ENCODE measurements around the gene SLC4A1.

The SLC4A1 gene

DNA sequence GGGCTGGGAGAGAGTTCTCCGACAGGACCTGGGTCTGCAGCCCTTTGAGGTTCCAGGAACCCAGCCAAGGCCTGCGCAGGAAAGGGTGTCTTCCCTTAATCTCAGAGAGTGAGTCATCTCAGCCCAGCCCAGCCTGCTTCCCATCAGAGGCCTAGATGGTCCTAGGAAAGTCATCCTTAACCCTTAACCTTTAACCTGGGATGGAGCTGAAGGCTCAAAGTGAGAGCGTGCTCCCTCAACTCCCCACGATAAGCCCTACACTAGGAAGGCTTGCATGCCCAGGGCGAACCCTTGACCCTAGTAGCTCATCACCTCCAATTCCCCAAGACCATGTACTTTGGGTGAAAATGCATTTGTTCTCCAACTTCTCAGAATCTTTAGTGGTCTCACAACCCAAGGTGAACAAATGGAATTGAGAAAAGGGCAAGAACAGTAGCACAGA lies 63.5 kb downstream of the SLC4A1 start:
- no peak overlapping the region for H3K4ac ChIP-seq (ENCODE audit: low read length)
- no peak overlapping the region for H3K27ac ChIP-seq (replicated peaks; ENCODE audit: low read length)
- no peak overlapping the region for H3K23ac ChIP-seq (ENCODE audit: low read depth, low read length, poor library complexity)
- peaks cover 19 to 32% of the 10 kb centered on the region in 2 donors for H3K36me3 ChIP-seq (replicated peaks in 1 of 2; ENCODE audit: control insufficient read depth in 2 of 2, insufficient read depth in 2 of 2, low read length in 2 of 2)
- no peak overlapping the region for H2BK120ac ChIP-seq (ENCODE audit: low read depth, low read length)
- no peak overlapping the region for H4K91ac ChIP-seq (ENCODE audit: low read depth, low read length, poor library complexity)
- no peak overlapping the region for H3K4me2 ChIP-seq (ENCODE audit: insufficient read depth, low read length, poor library complexity, severe bottlenecking)
- no peaks in the 10 kb centered on the region for H3K27me3 ChIP-seq (ENCODE audit: control insufficient read depth in 3 of 3, insufficient read depth in 3 of 3, low read depth in 1 of 3, low read length in 3 of 3)
- no peak overlapping the region for H2BK5ac ChIP-seq (ENCODE audit: low read length)
- H3K4me3 ChIP-seq (ENCODE audit: low read length in 2 of 2), result no peak overlapping the region
- no peak for DNase-seq (ENCODE audit: low spot score)
- no peak overlapping the region for H4K8ac ChIP-seq (ENCODE audit: low read depth, low read length)
- WGBS, 2 donors (ENCODE audit: extremely low coverage in 2 of 2, insufficient read length in 2 of 2, insufficient replicate concordance in 1 of 2), result no CpG with 5 or more reads among the region's 5 CpGs
- H3K4me1 ChIP-seq (ENCODE audit: control insufficient read depth in 2 of 2, insufficient read depth in 1 of 2, low read depth in 1 of 2, low read length in 2 of 2), result peaks cover 2 to 4% of the 10 kb centered on the region in 2 donors
- peaks cover 2% of the 10 kb centered on the region for H3K79me1 ChIP-seq (ENCODE audit: low read depth, low read length)
- H2AFZ ChIP-seq (ENCODE audit: low read length), result no peak overlapping the region
- no peak overlapping the region for H3K14ac ChIP-seq (ENCODE audit: low read length)
- H2BK12ac ChIP-seq (ENCODE audit: low read length), result no peak overlapping the region
- H2BK15ac ChIP-seq (ENCODE audit: low read length), result no peak overlapping the region
- no peak overlapping the region for H3K9ac ChIP-seq (ENCODE audit: low read depth, low read length, poor library complexity)
- no peak overlapping the region for H3K18ac ChIP-seq (ENCODE audit: low read length)
- peaks cover 0 to 1% of the 10 kb centered on the region in 2 donors for H3K9me3 ChIP-seq (replicated peaks in 1 of 2; ENCODE audit: control insufficient read depth in 2 of 2, insufficient read depth in 1 of 2, low read depth in 1 of 2, low read length in 2 of 2)
- no peak overlapping the region for H2AK5ac ChIP-seq (ENCODE audit: low read depth, low read length)

DNA sequence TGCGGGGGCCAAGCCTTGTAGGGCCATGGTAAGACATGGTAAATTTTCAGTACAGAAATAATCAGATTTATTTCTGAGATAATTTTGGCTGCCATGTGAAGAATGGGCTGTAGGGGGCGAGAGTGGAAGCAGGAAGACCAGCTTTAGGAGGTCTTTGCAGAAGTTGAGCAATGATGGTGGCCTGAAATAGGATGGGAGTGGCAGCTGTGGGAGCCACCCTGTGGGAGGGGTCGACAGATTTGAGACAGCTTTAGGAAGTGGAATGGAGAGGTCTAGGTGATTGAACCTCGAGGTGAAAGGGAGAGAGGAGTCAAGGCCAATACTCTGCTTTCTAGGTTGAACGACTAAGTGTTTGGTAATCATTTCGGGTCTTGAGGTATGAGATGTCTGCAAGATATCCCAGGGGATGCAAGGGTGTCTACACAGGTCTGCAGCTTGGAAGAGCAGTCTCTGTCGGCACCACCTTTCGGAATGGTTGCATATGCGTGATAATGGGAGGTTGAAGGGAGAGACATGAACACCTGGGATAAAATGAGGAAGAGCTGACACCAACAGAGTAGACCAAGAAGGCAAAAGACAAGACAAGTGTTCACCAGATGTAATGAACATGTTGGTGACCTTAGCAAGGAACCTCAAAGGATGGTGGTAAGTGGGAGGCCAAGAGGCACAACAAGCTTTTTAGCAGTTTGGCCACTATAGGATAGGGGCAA lies 64.0 kb downstream of the SLC4A1 start:
- Histone ChIP-seq H3K36me3 (replicated peaks in 1 of 2; ENCODE audit: control insufficient read depth in 2 of 2, insufficient read depth in 2 of 2, low read length in 2 of 2) (peaks cover 13 to 26% of the 10 kb centered on the region in 2 donors), H3K9me3 (replicated peaks in 1 of 2; ENCODE audit: control insufficient read depth in 2 of 2, insufficient read depth in 1 of 2, low read depth in 1 of 2, low read length in 2 of 2) (peaks cover 0 to 1% of the 10 kb centered on the region in 2 donors), H2BK5ac (ENCODE audit: low read length) (no peak overlapping the region), H2BK12ac (ENCODE audit: low read length) (no peak overlapping the region), H2BK15ac (ENCODE audit: low read length) (no peak overlapping the region), H2AFZ (ENCODE audit: low read length) (no peak overlapping the region), H3K27me3 (ENCODE audit: control insufficient read depth in 3 of 3, insufficient read depth in 3 of 3, low read depth in 1 of 3, low read length in 3 of 3) (no peaks in the 10 kb centered on the region), H3K23ac (ENCODE audit: low read depth, low read length, poor library complexity) (no peak overlapping the region), H4K8ac (ENCODE audit: low read depth, low read length) (no peak overlapping the region), H3K14ac (ENCODE audit: low read length) (no peak overlapping the region), H3K79me1 (ENCODE audit: low read depth, low read length) (peaks cover 2% of the 10 kb centered on the region), H3K4me1 (ENCODE audit: control insufficient read depth in 2 of 2, insufficient read depth in 1 of 2, low read depth in 1 of 2, low read length in 2 of 2) (peaks cover 2 to 4% of the 10 kb centered on the region in 2 donors), H3K18ac (ENCODE audit: low read length) (no peak overlapping the region), H3K4ac (ENCODE audit: low read length) (no peak overlapping the region), H2BK120ac (ENCODE audit: low read depth, low read length) (no peak overlapping the region), H3K4me2 (ENCODE audit: insufficient read depth, low read length, poor library complexity, severe bottlenecking) (no peak overlapping the region), H2AK5ac (ENCODE audit: low read depth, low read length) (no peak overlapping the region), H3K27ac (replicated peaks; ENCODE audit: low read length) (no peak overlapping the region), H4K91ac (ENCODE audit: low read depth, low read length, poor library complexity) (no peak overlapping the region), H3K9ac (ENCODE audit: low read depth, low read length, poor library complexity) (no peak overlapping the region), H3K4me3 (ENCODE audit: low read length in 2 of 2) (no peak overlapping the region)
- WGBS, 2 donors (ENCODE audit: extremely low coverage in 2 of 2, insufficient read length in 2 of 2, insufficient replicate concordance in 1 of 2), result no CpG with 5 or more reads among the region's 9 CpGs
- peak; percentile 39 for DNase-seq (ENCODE audit: low spot score)

DNA sequence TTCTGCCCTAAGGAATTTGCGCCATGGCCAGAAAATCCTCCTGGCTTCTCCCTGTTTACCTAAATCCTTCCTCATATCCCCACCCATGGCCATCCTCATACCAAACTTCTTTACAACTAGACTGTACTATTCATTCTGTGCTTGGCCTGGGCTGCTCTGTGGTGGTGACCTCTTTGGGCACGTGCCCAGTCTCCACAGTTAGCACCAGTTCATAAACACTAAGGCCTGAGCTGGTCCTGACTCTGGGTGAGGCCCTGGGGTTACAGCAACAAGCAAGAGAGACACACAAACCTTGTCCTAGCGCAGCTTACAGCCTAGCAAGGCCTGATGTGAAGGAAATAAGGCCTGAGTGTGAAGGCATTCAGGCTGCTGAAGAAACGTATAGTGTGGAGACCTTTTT lies 65.2 kb downstream of the SLC4A1 start:
- H3K9ac ChIP-seq (ENCODE audit: low read depth, low read length, poor library complexity), result no peak overlapping the region
- peaks cover 8 to 19% of the 10 kb centered on the region in 2 donors for H3K36me3 ChIP-seq (replicated peaks in 1 of 2; ENCODE audit: control insufficient read depth in 2 of 2, insufficient read depth in 2 of 2, low read length in 2 of 2)
- no peak overlapping the region for H2AK5ac ChIP-seq (ENCODE audit: low read depth, low read length)
- H4K8ac ChIP-seq (ENCODE audit: low read depth, low read length), result no peak overlapping the region
- H3K14ac ChIP-seq (ENCODE audit: low read length), result no peak overlapping the region
- DNase-seq (ENCODE audit: low spot score), result no peak
- H2AFZ ChIP-seq (ENCODE audit: low read length), result peak overlapping the region; percentile 36
- no peak overlapping the region for H3K27ac ChIP-seq (replicated peaks; ENCODE audit: low read length)
- H3K4me3 ChIP-seq (ENCODE audit: low read length in 2 of 2), result no peak overlapping the region
- H4K91ac ChIP-seq (ENCODE audit: low read depth, low read length, poor library complexity), result no peak overlapping the region
- H3K23ac ChIP-seq (ENCODE audit: low read depth, low read length, poor library complexity), result no peak overlapping the region
- no peak overlapping the region for H2BK5ac ChIP-seq (ENCODE audit: low read length)
- H3K79me1 ChIP-seq (ENCODE audit: low read depth, low read length), result peaks cover 10% of the 10 kb centered on the region
- WGBS, 2 donors (ENCODE audit: extremely low coverage in 2 of 2, insufficient read length in 2 of 2, insufficient replicate concordance in 1 of 2), result no CpG with 5 or more reads among the region's 4 CpGs
- peaks cover 11 to 12% of the 10 kb centered on the region in 2 donors for H3K4me1 ChIP-seq (ENCODE audit: control insufficient read depth in 2 of 2, insufficient read depth in 1 of 2, low read depth in 1 of 2, low read length in 2 of 2)
- no peak overlapping the region for H3K4ac ChIP-seq (ENCODE audit: low read length)
- no peaks in the 10 kb centered on the region for H3K27me3 ChIP-seq (ENCODE audit: control insufficient read depth in 3 of 3, insufficient read depth in 3 of 3, low read depth in 1 of 3, low read length in 3 of 3)
- no peak overlapping the region for H2BK15ac ChIP-seq (ENCODE audit: low read length)
- no peaks in the 10 kb centered on the region for H3K9me3 ChIP-seq (replicated peaks in 1 of 2; ENCODE audit: control insufficient read depth in 2 of 2, insufficient read depth in 1 of 2, low read depth in 1 of 2, low read length in 2 of 2)
- H2BK12ac ChIP-seq (ENCODE audit: low read length), result no peak overlapping the region
- H3K18ac ChIP-seq (ENCODE audit: low read length), result no peak overlapping the region
- H2BK120ac ChIP-seq (ENCODE audit: low read depth, low read length), result no peak overlapping the region
- H3K4me2 ChIP-seq (ENCODE audit: insufficient read depth, low read length, poor library complexity, severe bottlenecking), result no peak overlapping the region

DNA sequence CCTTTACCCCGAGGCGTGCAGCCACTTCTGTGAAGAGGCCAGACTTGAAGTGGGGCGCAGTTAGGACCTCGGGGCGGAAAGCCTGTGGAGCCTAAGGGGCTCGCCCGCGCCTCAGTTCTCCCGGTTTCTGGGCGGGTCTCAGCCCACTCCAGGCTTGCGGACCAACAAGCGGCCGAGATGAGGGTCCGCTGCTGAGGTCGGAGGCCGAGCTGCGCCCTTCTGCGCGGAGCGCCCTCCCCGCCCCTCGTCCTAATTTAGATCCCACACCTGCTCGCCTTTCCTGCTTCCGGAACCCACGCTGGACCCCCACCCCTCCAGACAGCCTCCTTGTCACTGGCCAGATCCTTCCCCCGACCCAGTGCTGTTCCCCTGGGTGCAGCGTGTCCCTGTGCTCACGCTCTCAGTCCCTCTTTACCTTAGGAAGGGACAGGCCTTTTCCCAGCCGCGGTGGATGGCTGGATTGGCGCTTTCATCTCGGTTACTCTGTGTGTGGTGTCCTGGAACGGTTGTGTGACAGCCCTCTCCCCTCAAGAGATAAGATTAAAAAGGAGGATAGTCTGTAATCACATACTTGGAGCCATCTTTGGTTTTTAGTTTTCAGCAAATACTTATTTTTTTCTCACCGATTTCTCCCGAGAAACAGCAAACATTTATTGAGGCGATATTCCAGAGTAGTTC lies 67.3 kb downstream of the SLC4A1 start:
- peak overlapping the region; percentile 96 for H2AFZ ChIP-seq (ENCODE audit: low read length)
- no peak overlapping the region for H3K14ac ChIP-seq (ENCODE audit: low read length)
- no peak overlapping the region for H2BK15ac ChIP-seq (ENCODE audit: low read length)
- no CpG with 5 or more reads among the region's 36 CpGs for WGBS, 2 donors (ENCODE audit: extremely low coverage in 2 of 2, insufficient read length in 2 of 2, insufficient replicate concordance in 1 of 2)
- H3K27ac ChIP-seq (replicated peaks; ENCODE audit: low read length), result peak overlapping the region; percentile 92
- H2BK5ac ChIP-seq (ENCODE audit: low read length), result peak overlapping the region; percentile 33
- no peaks in the 10 kb centered on the region for H3K9me3 ChIP-seq (replicated peaks in 1 of 2; ENCODE audit: control insufficient read depth in 2 of 2, insufficient read depth in 1 of 2, low read depth in 1 of 2, low read length in 2 of 2)
- peaks cover 14 to 23% of the 10 kb centered on the region in 2 donors for H3K36me3 ChIP-seq (replicated peaks in 1 of 2; ENCODE audit: control insufficient read depth in 2 of 2, insufficient read depth in 2 of 2, low read length in 2 of 2)
- DNase-seq (ENCODE audit: low spot score), result no peak
- peak overlapping the region; percentile 84 to 86 for H3K4me3 ChIP-seq (ENCODE audit: low read length in 2 of 2)
- no peak overlapping the region for H2BK120ac ChIP-seq (ENCODE audit: low read depth, low read length)
- peak overlapping the region; percentile 88 for H3K9ac ChIP-seq (ENCODE audit: low read depth, low read length, poor library complexity)
- H3K4ac ChIP-seq (ENCODE audit: low read length), result peak overlapping the region; percentile 19
- no peak overlapping the region for H4K91ac ChIP-seq (ENCODE audit: low read depth, low read length, poor library complexity)
- peaks cover 18% of the 10 kb centered on the region for H3K79me1 ChIP-seq (ENCODE audit: low read depth, low read length)
- no peaks in the 10 kb centered on the region for H3K27me3 ChIP-seq (ENCODE audit: control insufficient read depth in 3 of 3, insufficient read depth in 3 of 3, low read depth in 1 of 3, low read length in 3 of 3)
- peak overlapping the region; percentile 97 for H3K18ac ChIP-seq (ENCODE audit: low read length)
- peaks cover 11 to 13% of the 10 kb centered on the region in 2 donors for H3K4me1 ChIP-seq (ENCODE audit: control insufficient read depth in 2 of 2, insufficient read depth in 1 of 2, low read depth in 1 of 2, low read length in 2 of 2)
- peak overlapping the region; percentile 8 for H3K23ac ChIP-seq (ENCODE audit: low read depth, low read length, poor library complexity)
- H3K4me2 ChIP-seq (ENCODE audit: insufficient read depth, low read length, poor library complexity, severe bottlenecking), result peak overlapping the region; percentile 81
- H4K8ac ChIP-seq (ENCODE audit: low read depth, low read length), result no peak overlapping the region
- H2BK12ac ChIP-seq (ENCODE audit: low read length), result no peak overlapping the region
- H2AK5ac ChIP-seq (ENCODE audit: low read depth, low read length), result no peak overlapping the region
